BLaER1 treated with 17β-estradiol and CSF1 and Interleukin-3, amounts not matched to agents 10 nM and 100 nM (cell line): ENCODE measurements around the gene CHST7.

ENCODE experiments used
- H3K27ac ChIP-seq, 11 experiments: shearing (Covaris generic); formaldehyde crosslinking; 2 replicates each; pipeline ENCODE4 v1.8.1; 2022
- H3K27me3 ChIP-seq, 11 experiments: shearing (Covaris generic); formaldehyde crosslinking; 2 replicates each; pipeline ENCODE4 v1.8.1; 2022
- H3K36me3 ChIP-seq, 11 experiments: shearing (Covaris generic); formaldehyde crosslinking; 2 replicates each; pipeline ENCODE4 v1.8.1; 2022
- H3K4me1 ChIP-seq, 10 experiments: shearing (Covaris generic); formaldehyde crosslinking; 2 replicates each; pipeline ENCODE4 v1.8.1; 2022
- H3K4me2 ChIP-seq, 11 experiments: shearing (Covaris generic); formaldehyde crosslinking; 2 replicates each; pipeline ENCODE4 v1.8.1; 2022
- H3K4me3 ChIP-seq, 10 experiments: shearing (Covaris generic); formaldehyde crosslinking; 2 replicates each; pipeline ENCODE4 v1.8.1; 2022
- H3K9ac ChIP-seq, 11 experiments: shearing (Covaris generic); formaldehyde crosslinking; 2 replicates each; pipeline ENCODE4 v1.8.1; 2022
- H3K9me3 ChIP-seq, 11 experiments: shearing (Covaris generic); formaldehyde crosslinking; replicated peaks in 1 of 11; 2 replicates each; pipeline ENCODE4 v1.8.1; 2022
- H4K20me1 ChIP-seq, 11 experiments: shearing (Covaris generic); formaldehyde crosslinking; 2 replicates each; pipeline ENCODE4 v1.8.1; 2022
- Cebpa-rat ChIP-seq, 11 experiments: shearing (Covaris generic); IDR thresholded peaks; 2 replicates each; pipeline ENCODE4 v1.8.1; 2022

Gene CHST7

GRCh38 chrX:46575991-46576392, 2.4 kb downstream of the CHST7 start:
- Histone ChIP-seq H3K4me3 (peak overlapping the region; percentile 62 to 79 (median 70)), H3K27ac (peak overlapping the region in 9 of 11 experiments; percentile 4 to 69 (median 61); a peak in 14 of 22 replicates), H3K27me3 (no peaks in the 10 kb centered on the region), H3K36me3 (peaks cover 0 to 16% (median 0%) of the 10 kb centered on the region in 11 experiments; a peak in 5 of 22 replicates), H3K4me1 (peaks cover 36 to 61% (median 51%) of the 10 kb centered on the region in 10 experiments), H3K9ac (peak overlapping the region; percentile 58 to 80 (median 76); a peak in 18 of 22 replicates), H3K9me3 (peaks cover 20 to 33% (median 25%) of the 10 kb centered on the region in 11 experiments), H4K20me1 (no peaks in the 10 kb centered on the region; a peak in 1 of 22 replicates), H3K4me2 (peak overlapping the region; percentile 72 to 92 (median 86))
- TF ChIP-seq Cebpa-rat (IDR thresholded peaks at IDR 0.05): no peak

GRCh38 chrX:46576458-46576857, 2.9 kb downstream of the CHST7 start:
- Histone ChIP-seq H3K4me2 (peak overlapping the region; percentile 72 to 92 (median 86)), H4K20me1 (no peaks in the 10 kb centered on the region; a peak in 1 of 22 replicates), H3K9me3 (peaks cover 20 to 33% (median 25%) of the 10 kb centered on the region in 11 experiments), H3K9ac (peak overlapping the region; percentile 3 to 80 (median 71); a peak in 17 of 22 replicates), H3K4me1 (peaks cover 36 to 61% (median 51%) of the 10 kb centered on the region in 10 experiments), H3K4me3 (peak overlapping the region; percentile 62 to 79 (median 70)), H3K36me3 (peaks cover 0 to 16% (median 0%) of the 10 kb centered on the region in 11 experiments; a peak in 5 of 22 replicates), H3K27ac (peak overlapping the region in 9 of 11 experiments; percentile 4 to 69 (median 46); a peak in 10 of 22 replicates), H3K27me3 (no peaks in the 10 kb centered on the region)
- no peak for TF ChIP-seq Cebpa-rat (IDR thresholded peaks at IDR 0.05)

GRCh38 chrX:46577221-46578005, 3.8 kb downstream of the CHST7 start:
- TF ChIP-seq Cebpa-rat (IDR thresholded peaks at IDR 0.05): no peak
- Histone ChIP-seq H3K4me2 (peak overlapping the region; percentile 72 to 92 (median 86)), H3K4me3 (peak overlapping the region in 7 of 10 experiments; percentile 62 to 74 (median 68); a peak in 11 of 20 replicates)

GRCh38 chrX:46579250-46579649, 5.7 kb downstream of the CHST7 start:
- H3K4me1 ChIP-seq: peaks cover 46 to 69% (median 55%) of the 10 kb centered on the region in 10 experiments
- peak overlapping the region in 9 of 11 experiments; percentile 18 to 76 (median 39); a peak in 12 of 22 replicates for H3K4me2 ChIP-seq

More at GRCh38 chrX:46577221-46578005, 3.8 kb downstream of the CHST7 start:
- peaks cover 0 to 16% (median 0%) of the 10 kb centered on the region in 11 experiments; a peak in 5 of 22 replicates for H3K36me3 ChIP-seq
- peaks cover 20 to 33% (median 25%) of the 10 kb centered on the region in 11 experiments for H3K9me3 ChIP-seq
- H3K27ac ChIP-seq: peak overlapping the region in 4 of 11 experiments; percentile 5 to 69 (median 54); a peak in 5 of 22 replicates
- H3K4me1 ChIP-seq: peaks cover 35 to 60% (median 48%) of the 10 kb centered on the region in 10 experiments
- H4K20me1 ChIP-seq: no peaks in the 10 kb centered on the region; a peak in 1 of 22 replicates
- no peaks in the 10 kb centered on the region for H3K27me3 ChIP-seq
- peak overlapping the region in 10 of 11 experiments; percentile 3 to 80 (median 53); a peak in 14 of 22 replicates for H3K9ac ChIP-seq

GRCh38 chrX:46580613-46581012, 7.0 kb downstream of the CHST7 start:
- Histone ChIP-seq H3K36me3 (peaks cover 0 to 16% (median 0%) of the 10 kb centered on the region in 11 experiments; a peak in 5 of 22 replicates), H3K4me1 (peaks cover 56 to 77% (median 65%) of the 10 kb centered on the region in 10 experiments), H3K9ac (no peak overlapping the region), H3K9me3 (peaks cover 0 to 7% (median 0%) of the 10 kb centered on the region in 11 experiments; a peak in 6 of 22 replicates), H4K20me1 (no peaks in the 10 kb centered on the region), H3K4me2 (0 out of 22 replicates have a peak overlapping the region, but pooled peaks of 1 of the 11 experiments have one; percentile 12), H3K4me3 (no peak overlapping the region), H3K27me3 (no peaks in the 10 kb centered on the region), H3K27ac (no peak overlapping the region)
- TF ChIP-seq Cebpa-rat (IDR thresholded peaks at IDR 0.05): no peak

More at GRCh38 chrX:46579250-46579649, 5.7 kb downstream of the CHST7 start:
- H4K20me1 ChIP-seq: no peaks in the 10 kb centered on the region; a peak in 1 of 22 replicates
- no peak overlapping the region for H3K27ac ChIP-seq
- H3K9ac ChIP-seq: no peak overlapping the region
- peaks cover 0 to 16% (median 0%) of the 10 kb centered on the region in 11 experiments; a peak in 5 of 22 replicates for H3K36me3 ChIP-seq
- H3K9me3 ChIP-seq: peaks cover 9 to 19% (median 12%) of the 10 kb centered on the region in 11 experiments
- TF ChIP-seq Cebpa-rat (IDR thresholded peaks at IDR 0.05): no peak
- no peaks in the 10 kb centered on the region for H3K27me3 ChIP-seq
- H3K4me3 ChIP-seq: no peak overlapping the region

GRCh38 chrX:46582325-46582724, 8.8 kb downstream of the CHST7 start:
- Histone ChIP-seq H3K4me2 (peak overlapping the region in 4 of 11 experiments; percentile 23 to 85 (median 72); a peak in 5 of 22 replicates), H3K4me3 (no peak overlapping the region), H3K9ac (no peak overlapping the region; a peak in 1 of 22 replicates), H3K27me3 (no peaks in the 10 kb centered on the region), H3K27ac (peak overlapping the region in 2 of 11 experiments; percentile 7 to 28; a peak in 2 of 22 replicates), H3K9me3 (peaks cover 0 to 7% (median 0%) of the 10 kb centered on the region in 11 experiments; a peak in 4 of 22 replicates), H3K36me3 (peaks cover 0 to 16% (median 0%) of the 10 kb centered on the region in 11 experiments; a peak in 5 of 22 replicates), H4K20me1 (no peaks in the 10 kb centered on the region), H3K4me1 (peaks cover 56 to 75% (median 70%) of the 10 kb centered on the region in 10 experiments)
- TF ChIP-seq Cebpa-rat (IDR thresholded peaks at IDR 0.05): no peak

- peak overlapping the region in 10 of 11 experiments; percentile 16 to 85 (median 36); a peak in 20 of 22 replicates for H3K4me2 ChIP-seq
- TF ChIP-seq Cebpa-rat (IDR thresholded peaks at IDR 0.05): no peak
- H3K4me1 ChIP-seq: peaks cover 56 to 75% (median 70%) of the 10 kb centered on the region in 10 experiments
- H3K36me3 ChIP-seq: peaks cover 0 to 16% (median 0%) of the 10 kb centered on the region in 11 experiments; a peak in 5 of 22 replicates
- no peaks in the 10 kb centered on the region for H4K20me1 ChIP-seq
- H3K27ac ChIP-seq: peak overlapping the region in 3 of 11 experiments; percentile 4 to 28 (median 7); a peak in 4 of 22 replicates
- H3K27me3 ChIP-seq: no peaks in the 10 kb centered on the region
- H3K4me3 ChIP-seq: no peak overlapping the region
- H3K9me3 ChIP-seq: peaks cover 0 to 7% (median 0%) of the 10 kb centered on the region in 11 experiments; a peak in 3 of 22 replicates
- H3K9ac ChIP-seq: peak overlapping the region in 2 of 11 experiments; percentile 0 to 23; a peak in 2 of 22 replicates
These were observed 9.4 kb downstream of the CHST7 start for GRCh38 chrX:46582966-46583365.

- Histone ChIP-seq H3K36me3 (peaks cover 0 to 6% (median 0%) of the 10 kb centered on the region in 11 experiments; a peak in 2 of 22 replicates), H3K4me3 (no peak overlapping the region), H3K27me3 (no peaks in the 10 kb centered on the region), H3K4me1 (peaks cover 59 to 80% (median 75%) of the 10 kb centered on the region in 10 experiments), H3K9me3 (no peaks in the 10 kb centered on the region), H3K4me2 (peak overlapping the region; percentile 28 to 85 (median 47); a peak in 21 of 22 replicates), H3K9ac (peak overlapping the region in 1 of 11 experiments; percentile 22; a peak in 1 of 22 replicates), H3K27ac (peak overlapping the region in 5 of 11 experiments; percentile 15 to 35 (median 22); a peak in 7 of 22 replicates), H4K20me1 (no peaks in the 10 kb centered on the region)
- TF ChIP-seq Cebpa-rat (IDR thresholded peaks at IDR 0.05): no peak
These were observed 11.2 kb downstream of the CHST7 start for GRCh38 chrX:46584736-46585135.
